GM21381 (cell line): ENCODE data around the gene SUSD2.
A peak's percentile ranks its signal among the peaks of the same experiment; 100 is the strongest.
"Not testable (repeated sequence)": the region's sequence is repeated elsewhere in the genome, so short reads cannot be mapped to it uniquely, and the experiment has no call there.

Experiments used
- ATAC-seq: cut with Tn5 transposase; IDR thresholded peaks from one replicate; pipeline ENCODE4 v1.9.1; 2021; ENCODE audit warnings: mild to moderate bottlenecking, moderate library complexity; ENCODE audit not compliant: unreplicated experiment

Gene SUSD2

DNA sequence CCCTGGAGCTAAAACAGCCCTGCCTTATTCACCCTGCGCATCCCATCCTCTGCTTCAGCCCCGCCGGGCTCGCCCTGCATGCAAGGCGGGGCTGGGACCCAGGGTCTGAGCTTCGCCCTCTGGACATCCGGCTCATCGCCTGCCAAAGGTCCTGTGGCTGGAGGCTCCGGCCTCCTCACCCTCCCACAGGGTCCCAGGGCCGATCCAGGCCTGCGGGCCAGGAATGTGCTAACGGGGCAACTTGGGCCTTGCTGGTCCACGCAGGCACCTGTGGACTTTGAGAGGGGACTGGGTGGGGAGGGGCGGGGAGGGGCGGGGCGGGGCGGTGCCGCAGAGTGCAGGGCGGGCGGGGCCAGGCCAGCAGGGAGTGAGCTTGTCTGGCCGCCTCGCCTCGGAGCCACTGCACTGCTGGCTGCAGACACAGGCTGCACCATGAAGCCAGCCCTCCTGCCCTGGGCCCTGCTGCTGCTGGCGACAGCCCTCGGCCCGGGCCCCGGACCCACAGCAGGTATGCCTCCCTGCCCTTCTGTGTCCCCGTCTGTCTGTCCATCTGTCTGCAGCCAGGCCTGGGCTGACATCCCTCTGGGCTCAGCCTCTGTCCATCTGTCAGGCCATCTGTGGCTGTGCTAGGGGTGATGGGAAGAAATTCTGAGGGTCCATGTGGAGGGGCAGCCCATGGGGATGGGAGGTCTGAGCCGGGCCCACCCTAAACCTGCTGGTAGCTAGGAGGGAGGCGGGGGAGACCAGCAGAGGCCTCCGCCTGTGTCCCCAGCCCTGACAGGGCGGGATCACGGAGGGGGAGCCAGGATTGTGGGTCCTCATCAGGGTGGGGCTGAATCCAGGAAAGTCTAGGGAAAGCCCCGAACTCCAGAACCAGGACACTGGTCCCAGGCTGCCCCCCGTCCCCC, at the start of gene SUSD2:
TSS of gene SUSD2 (plus strand) at position 400 of the 908 bp plus-strand sequence. CDS start at position 433, 33 bp downstream.
- ATAC-seq: no peak

DNA sequence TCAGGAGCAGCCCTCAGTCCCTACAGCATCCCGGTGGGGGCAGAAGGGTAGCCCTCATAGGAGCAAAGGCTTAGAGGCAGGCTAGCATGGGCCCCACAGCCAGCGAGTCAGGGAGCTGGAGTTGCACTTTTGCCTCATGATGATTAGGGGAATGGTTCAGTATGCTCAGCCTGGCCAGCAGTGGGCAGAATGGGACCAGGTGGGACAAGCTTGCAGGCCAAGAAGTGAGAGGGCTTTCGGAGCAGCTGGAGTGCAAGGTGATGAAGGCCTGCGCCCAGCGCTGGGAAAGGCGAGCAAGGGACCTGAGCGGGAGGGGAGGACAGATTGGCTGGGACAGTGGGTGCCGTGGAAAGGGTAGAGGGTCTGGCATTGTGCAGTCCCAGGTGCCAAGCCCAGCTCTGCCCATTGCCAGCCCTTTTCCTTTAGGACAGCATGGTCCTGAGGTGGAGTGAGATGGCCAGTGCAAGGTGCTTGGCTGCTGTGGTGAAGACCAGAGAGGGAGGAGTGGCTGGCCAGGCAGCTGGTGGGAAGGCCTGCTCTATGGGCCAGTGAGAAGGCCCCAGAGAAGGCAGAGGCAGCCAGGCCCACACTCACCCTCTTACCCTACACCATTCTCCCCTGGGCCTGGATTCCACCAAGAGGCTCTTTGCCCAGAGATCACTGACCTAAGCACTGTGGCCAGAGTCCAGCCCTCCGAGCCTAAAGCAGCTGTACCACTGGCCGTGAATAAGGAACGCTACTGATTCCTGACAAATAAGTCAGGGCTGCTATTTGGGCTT, 47.9 kb upstream of the SUSD2 start:
- no peak for ATAC-seq

DNA sequence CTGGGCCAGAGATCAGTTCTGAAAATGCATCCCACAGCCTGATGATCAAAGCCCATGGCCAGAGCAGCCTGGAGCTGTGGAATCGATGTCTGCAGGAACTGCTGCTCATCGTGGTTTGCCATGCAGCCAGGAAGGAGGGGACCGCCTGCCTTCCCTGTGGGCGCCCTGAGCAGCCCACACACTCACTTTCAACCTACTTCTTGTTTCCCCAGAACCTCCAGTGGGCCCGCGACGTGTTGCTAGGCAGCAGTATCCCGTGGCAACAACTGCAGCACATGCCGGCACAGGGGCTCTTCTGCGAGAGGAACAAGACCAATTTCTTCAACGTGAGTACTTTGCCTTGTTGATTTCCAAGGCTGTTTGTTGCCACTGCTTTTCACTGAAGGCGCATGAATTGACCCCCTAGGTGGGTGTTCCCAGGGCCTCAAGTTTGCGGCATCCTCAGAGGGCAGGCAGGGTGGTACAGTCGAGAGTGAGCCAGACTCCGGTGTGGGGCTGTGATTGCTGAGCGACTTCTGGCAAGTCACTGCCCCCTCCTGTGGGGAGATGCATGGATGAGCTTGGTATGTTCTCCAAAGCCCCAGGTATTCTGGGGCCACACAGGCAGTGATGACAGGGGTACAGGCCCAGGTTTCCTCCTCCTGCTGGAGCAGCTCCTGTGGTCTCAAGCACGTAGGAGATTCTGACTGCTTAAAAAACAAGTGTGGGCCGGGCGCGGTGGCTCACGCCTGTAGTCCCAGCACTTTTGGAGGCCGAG, 47.0 kb upstream of the SUSD2 start:
- no peak for ATAC-seq

DNA sequence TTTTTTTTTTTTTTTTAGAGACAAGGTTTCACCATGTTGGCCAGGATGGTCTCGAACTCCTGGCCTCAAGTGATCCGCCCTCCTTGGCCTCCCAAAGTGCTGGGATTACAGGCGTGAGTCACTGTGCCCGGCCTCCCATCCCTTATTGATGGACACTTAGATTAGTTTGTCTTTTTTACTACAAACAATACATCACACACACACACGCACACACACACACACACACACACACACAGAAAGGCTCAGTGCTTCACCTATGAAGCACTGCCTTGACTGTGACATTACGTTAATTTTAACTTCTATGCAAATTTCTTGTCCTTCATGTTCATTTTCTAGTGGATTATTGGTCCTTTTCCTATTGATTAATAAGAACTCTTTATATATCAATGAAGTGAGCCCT, 44.8 kb upstream of the SUSD2 start:
- not testable (repeated sequence) for ATAC-seq

- no peak for ATAC-seq
Measured at GRCh38 chr22:24137595-24137994, 43.7 kb upstream of the SUSD2 start.

DNA sequence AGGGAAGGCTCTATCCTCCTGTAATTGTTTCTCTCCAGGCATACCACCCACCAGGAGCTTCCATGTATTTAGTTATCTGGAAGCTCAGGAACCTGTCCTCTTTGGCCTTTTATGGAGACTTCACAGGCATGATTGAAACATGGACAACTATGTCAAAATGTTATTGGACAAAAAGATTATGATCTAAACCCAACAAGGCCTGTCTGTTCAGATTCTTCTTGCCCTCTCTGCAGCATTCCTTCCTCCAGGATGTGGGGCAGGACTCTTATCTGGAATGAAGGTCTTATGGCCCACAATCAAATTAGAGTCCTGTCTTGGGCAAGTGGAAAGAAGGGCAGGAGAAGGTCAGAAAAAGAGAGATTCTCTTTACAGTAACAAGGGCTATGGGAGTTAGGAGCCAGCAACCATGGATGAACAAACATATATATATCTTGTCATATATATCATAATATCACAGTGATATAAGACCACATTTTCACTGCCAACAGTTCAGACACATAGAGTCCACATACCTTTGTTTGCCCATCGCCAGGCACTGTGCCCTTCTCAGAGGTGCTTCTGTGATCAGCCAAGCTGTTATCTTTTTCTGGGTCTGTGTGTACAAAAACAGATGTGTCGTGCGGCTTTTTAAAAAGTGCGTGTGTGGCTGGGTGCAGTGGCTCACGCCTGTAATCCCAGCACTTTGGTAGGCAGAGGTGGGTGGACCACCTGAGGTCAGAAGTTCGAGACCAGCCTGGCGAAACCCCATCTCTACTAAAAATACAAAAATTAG, 42.5 kb upstream of the SUSD2 start:
- no peak for ATAC-seq

DNA sequence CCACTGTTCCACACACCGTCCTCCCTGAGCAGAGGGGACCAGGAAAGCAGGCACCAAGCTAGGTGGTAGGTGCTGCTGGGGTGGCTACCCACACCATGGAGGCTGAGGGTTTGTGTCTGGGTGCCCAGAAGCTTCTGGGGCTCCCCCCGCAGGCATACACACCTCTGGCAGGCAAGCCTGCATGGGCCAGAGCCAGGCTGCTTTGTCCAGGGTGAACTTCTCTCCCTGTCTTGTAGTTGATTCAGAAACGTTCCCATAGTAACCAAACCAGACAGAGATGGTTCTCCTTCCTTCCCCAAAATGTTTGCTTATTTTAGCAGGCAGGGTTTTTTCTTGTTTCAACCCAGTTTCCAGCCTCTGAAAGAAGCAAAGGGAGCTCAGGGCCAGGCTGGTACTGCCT, 40.9 kb upstream of the SUSD2 start:
- no peak for ATAC-seq

GRCh38 chr22:24141586-24141985, 39.7 kb upstream of the SUSD2 start:
- ATAC-seq: no peak

DNA sequence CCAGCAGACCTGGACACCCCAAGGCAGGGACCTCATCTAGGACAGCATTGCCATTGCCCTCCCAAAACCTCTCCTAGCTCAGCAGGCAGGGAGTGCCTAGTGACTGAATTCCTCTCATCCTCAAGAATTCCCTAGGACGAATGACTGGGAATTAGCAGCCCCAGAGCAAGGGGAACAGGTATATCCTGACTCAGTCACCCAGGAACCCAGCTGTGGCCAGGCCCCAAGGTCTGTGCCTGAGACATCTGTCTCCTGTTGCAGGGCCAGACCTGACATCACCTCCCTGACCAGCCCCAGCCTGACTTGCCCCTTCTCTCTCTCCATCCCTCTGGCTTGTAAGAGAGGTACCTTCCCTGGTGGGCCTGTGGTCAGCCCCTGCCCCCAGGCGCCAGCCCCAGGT, 39.0 kb upstream of the SUSD2 start:
- ATAC-seq: no peak

DNA sequence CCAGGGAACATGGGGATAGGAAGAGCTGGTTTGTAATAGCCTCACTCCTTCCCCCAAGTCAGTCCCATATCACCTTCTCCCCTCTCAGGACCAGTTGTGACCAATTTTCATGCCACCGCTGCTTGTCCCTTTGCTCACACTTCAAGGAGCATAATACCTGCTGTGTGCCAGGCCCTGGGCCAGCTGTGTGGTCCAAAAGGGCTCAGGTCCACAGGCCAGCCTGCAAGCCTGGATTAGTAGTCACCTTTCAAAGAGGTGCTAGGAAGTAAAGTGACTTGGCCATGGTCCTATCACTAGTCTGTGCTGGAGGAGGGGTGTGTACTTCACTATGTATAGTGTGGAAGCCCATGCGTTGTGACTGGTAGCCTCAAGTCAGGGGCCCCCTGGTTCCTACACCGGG, 38.5 kb upstream of the SUSD2 start:
- no peak for ATAC-seq

- no peak for ATAC-seq
Measured at GRCh38 chr22:24144056-24144777, 37.1 kb upstream of the SUSD2 start.

DNA sequence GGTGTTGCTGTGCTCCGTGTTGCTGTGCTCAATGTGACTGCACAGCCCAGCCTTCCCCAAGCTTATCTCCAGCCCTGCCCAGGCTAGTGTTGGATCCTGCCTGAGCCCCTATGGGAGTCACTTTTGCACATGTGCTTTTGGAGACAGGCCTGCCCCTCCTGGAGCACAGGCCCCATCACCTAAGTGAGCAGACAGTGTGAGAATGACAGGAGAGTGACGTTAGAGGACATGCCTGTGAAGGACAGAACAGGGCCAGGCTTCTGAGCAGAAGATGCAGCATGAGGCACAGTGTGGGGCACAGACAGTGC, 36.6 kb upstream of the SUSD2 start:
- no peak for ATAC-seq

- ATAC-seq: no peak
Measured at GRCh38 chr22:24145446-24146193, 35.7 kb upstream of the SUSD2 start.

DNA sequence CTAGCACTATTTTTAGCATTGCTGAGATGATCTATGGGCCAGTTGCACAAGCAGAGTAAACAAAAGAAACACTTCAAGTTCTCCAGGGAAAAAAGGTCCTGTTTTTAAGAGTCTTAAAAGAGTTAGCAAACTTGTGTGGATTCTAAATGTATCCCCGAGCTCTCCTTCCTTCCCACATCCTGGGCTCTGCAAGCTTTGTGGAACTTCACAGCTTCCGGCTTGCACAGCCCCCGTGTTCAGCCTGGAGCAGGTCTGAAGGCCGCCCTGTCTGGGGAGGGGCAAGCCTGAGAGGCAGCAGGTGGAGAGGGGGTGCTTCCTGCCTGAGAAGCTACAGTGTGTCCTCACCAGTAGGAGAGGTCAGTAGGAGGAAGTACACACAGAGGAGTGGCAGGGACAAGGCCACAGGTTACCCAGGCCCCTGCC, 35.1 kb upstream of the SUSD2 start:
- ATAC-seq: peak; percentile 49

DNA sequence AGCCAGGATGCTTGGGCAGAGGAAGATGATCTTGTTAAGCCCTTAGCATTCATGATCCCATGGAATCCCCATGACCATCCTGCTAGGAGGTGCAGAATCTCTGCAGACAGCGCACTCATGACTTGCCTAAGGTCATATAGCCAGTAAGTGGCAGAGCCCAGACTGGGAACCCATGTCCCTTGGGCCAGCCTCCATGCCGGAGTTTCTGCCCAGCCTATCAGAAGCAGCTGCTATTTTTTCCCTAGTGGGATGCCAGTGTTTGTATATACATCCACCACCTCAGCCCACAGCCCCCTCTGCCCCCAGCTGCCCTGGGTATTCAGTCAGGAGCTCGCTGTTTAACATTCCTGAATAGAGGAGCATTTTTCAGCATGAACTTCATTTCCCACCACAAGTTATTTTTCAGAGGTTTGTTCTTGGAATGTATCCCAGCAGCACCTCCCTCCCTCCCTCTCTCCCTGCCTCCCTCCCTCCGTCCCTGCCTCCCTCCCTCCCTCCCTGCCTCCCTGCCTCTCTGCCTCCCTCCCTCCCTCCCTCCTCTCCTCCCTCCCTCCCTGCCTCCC, 34.4 kb upstream of the SUSD2 start:
- no peak for ATAC-seq

GRCh38 chr22:24147666-24148065, 33.6 kb upstream of the SUSD2 start:
- no peak for ATAC-seq

DNA sequence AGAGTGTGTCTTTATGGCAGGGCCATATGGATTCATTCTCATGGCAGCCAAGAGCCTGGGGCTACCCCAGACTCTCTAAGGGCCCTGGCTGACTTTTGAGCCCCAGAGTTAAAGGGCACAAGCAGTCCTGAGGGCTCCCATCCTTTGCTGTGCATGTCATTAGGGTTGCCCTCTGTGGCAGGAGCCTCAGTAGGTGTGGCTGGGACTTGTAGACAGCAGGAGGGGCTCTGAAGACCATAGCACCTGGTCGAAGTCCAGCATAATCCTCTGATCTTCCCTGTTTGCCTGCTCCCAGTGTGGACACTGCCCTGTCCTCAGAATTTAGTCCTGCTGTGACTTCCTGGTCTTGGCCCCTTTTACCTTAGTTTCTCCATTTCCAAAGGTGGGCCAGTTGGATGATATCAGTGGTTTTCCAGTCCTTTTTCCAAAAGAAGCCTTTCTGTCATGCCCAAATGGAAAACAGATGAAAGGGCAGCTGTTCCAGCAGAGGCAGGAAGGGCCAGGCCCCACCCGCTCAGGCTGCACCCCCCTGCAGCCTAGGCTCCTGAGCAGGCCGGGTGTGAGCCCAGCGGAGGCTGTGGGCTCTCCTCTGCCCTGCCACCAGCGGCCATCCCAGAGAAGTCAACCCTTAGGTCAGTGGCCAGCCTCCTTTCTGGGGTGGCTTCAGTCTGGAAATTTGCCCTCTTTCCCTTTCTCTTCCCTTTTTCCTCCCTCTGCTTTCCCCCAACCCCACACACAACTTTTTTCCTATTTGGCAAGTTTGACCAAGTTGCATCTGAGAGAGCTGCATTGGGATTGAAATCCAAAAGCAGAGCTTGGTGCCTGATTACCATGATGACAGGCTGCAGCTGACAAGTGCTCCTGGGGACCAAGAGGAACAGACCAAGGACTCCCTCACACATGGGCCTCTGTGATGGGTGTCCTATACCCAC, 32.8 kb upstream of the SUSD2 start:
- no peak for ATAC-seq

DNA sequence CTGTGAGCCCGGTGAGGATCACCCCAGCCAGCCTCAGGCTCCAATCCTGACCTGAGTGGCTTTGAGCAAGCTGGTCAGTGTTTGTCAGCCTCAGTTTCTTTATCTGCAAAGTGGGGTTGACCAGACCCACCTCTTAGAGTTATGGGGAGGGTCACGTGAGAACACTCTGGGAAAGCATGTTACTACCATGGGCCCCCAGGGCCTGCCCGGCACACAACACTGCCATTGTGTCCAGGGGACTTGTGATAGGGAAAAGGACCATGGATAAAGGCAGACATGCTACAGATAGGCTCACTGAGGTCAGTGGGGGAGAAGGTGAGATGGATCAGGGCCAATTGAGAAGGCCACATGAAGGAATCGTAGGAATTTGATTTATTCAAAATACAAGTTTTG, 32.1 kb upstream of the SUSD2 start:
- no peak for ATAC-seq
